Peyer's patch (tissue), 4 donors: Measurements from ENCODE around the gene JAZF1. TPM values are rescaled to one million over a fixed set of nuclear protein-coding genes. Genes with fewer than 3 reads are reported as not detected.
A peak's percentile ranks its signal among the peaks of the same experiment; 100 is the strongest.

ENCODE experiments used
- DNase-seq, 3 donors: peaks; one replicate each; pipeline ENCODE4 v3.0.0-alpha.2; 2017 to 2019
- H3K27ac ChIP-seq, 4 donors: fragments of 200-600 bp; sonication (generic); one replicate each; pipeline ENCODE4 v1.5.1; 2016 to 2019
- H3K27me3 ChIP-seq, 2 donors: fragments of 200-600 bp; sonication (generic); one replicate each; pipeline ENCODE4 v1.5.1; 2019
- H3K36me3 ChIP-seq, 3 donors: fragments of 200-600 bp; sonication (generic); one replicate each; pipeline ENCODE4 v1.5.1; 2016 to 2019
- H3K4me1 ChIP-seq, 4 donors: fragments of 200-600 bp; sonication (generic); one replicate each; pipeline ENCODE4 v1.5.1; 2016 to 2019
- H3K4me3 ChIP-seq, 4 donors: fragments of 200-600 bp; sonication (generic); 1 replicate in 3 of 4; 2 replicates in 1 of 4; pipeline ENCODE4 v1.5.1; 2016 to 2019; ENCODE audit warnings: mild to moderate bottlenecking in 1 of 4
- H3K9me3 ChIP-seq, 4 donors: fragments of 200-600 bp; sonication (generic); one replicate each; pipeline ENCODE4 v1.5.1; 2016 to 2019; ENCODE audit warnings: mild to moderate bottlenecking in 1 of 4
- CTCF ChIP-seq, 6 experiments: fragments of 450-650 bp in 4 of 6; fragments of 200-600 bp in 2 of 6; sonication (generic) in 1 of 6; IDR thresholded peaks; one replicate each; pipeline ENCODE4 v1.5.1; 2017 to 2019; ENCODE audit warnings: antibody characterized with exemption in 6 of 6, mild to moderate bottlenecking in 3 of 6, moderate library complexity in 1 of 6
- POLR2A ChIP-seq, 2 donors: fragments of 450-650 bp; IDR thresholded peaks; one replicate each; pipeline ENCODE4 v1.5.1; 2017; ENCODE audit warnings: antibody characterized with exemption in 2 of 2, mild to moderate bottlenecking in 2 of 2, moderate library complexity in 2 of 2
- total RNA-seq, 4 donors: library from RNA; depleted of rRNA; stranded (reverse); fragments of >200 nt; gene quantifications; one replicate each; pipeline ENCODE4 v1.1.0, GENCODE V29; 2016

The JAZF1 gene
- total RNA-seq, 4 donors from 2014 or later = 1.9 to 15.7 (median 2.6) TPM

DNA sequence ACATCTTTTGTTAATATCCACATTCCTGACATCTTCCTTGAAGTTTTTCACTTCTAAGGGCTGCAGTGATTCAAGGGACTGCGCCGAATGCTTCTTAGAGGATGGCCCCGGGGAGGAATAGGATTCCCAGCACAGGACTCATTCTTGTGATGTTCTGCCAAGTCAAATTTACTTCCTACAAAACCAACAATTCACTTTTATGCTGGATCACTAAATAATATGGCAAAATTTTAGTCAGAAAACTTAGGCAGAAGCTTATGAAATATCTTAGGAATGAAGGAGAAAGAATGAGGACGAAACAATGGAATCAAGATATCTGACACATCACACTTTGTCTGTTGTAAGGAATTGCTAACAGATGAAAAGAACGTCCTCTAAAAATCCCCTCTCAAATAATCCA lies 151.5 kb downstream of the JAZF1 start:
- H3K4me3 ChIP-seq = no peak overlapping the region
- no peaks in the 10 kb centered on the region for H3K27me3 ChIP-seq
- TF ChIP-seq CTCF (IDR thresholded peaks at IDR 0.05) = no peak
- no peak for TF ChIP-seq POLR2A (IDR thresholded peaks at IDR 0.05)
- no peaks in the 10 kb centered on the region for H3K4me1 ChIP-seq
- no peak overlapping the region for H3K27ac ChIP-seq
- no peaks in the 10 kb centered on the region for H3K9me3 ChIP-seq
- no peaks in the 10 kb centered on the region for H3K36me3 ChIP-seq
- no peak for DNase-seq

GRCh38 chr7:28028471-28028870 lies 152.1 kb downstream of the JAZF1 start:
- Histone ChIP-seq H3K27ac (no peak overlapping the region), H3K27me3 (no peaks in the 10 kb centered on the region), H3K4me3 (no peak overlapping the region), H3K36me3 (no peaks in the 10 kb centered on the region), H3K9me3 (no peaks in the 10 kb centered on the region), H3K4me1 (no peaks in the 10 kb centered on the region)
- TF ChIP-seq CTCF (IDR thresholded peaks at IDR 0.05) = no peak
- TF ChIP-seq POLR2A (IDR thresholded peaks at IDR 0.05) = no peak
- no peak for DNase-seq

GRCh38 chr7:28026237-28026636 lies 154.4 kb downstream of the JAZF1 start:
- no peaks in the 10 kb centered on the region for H3K4me1 ChIP-seq
- no peaks in the 10 kb centered on the region for H3K27me3 ChIP-seq
- no peaks in the 10 kb centered on the region for H3K9me3 ChIP-seq
- no peak overlapping the region for H3K4me3 ChIP-seq
- H3K36me3 ChIP-seq = no peaks in the 10 kb centered on the region
- TF ChIP-seq POLR2A (IDR thresholded peaks at IDR 0.05) (no peak), CTCF (IDR thresholded peaks at IDR 0.05) (no peak)
- H3K27ac ChIP-seq = no peak overlapping the region
- DNase-seq = no peak

GRCh38 chr7:28024786-28025334 lies 155.7 kb downstream of the JAZF1 start:
- no peaks in the 10 kb centered on the region for H3K4me1 ChIP-seq

DNA sequence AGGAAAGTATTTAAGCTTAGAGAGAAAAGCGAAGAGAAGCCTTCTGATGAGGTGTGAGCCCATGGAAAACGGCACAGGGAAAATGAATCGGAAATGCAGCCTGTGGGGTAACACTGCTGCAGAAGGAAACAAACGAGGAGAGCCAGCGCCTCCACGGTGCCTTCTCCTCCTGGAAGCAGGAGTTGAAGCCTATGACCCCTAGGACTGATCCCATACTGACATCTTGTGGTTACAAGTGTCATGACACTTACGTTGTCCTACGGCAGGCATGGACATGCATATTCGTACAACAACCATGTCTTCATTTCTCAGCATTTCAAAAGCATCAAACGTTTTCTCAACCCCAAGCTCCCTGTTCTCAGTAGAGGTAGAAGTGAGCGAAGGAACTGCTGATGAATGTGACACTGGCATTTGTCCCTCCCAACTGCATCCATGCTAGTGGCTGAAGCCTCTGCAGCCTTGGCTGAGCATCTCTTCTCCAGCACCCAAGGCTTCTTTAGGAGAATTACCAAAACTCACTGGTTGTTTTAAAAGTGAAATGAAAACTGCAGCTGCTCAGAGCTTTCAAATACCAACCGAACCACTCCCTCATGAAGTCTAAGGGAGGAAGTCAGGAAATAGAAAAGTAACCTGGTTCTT lies 160.2 kb downstream of the JAZF1 start:
- peak; percentile 47 to 94 (median 81) for TF ChIP-seq CTCF (IDR thresholded peaks at IDR 0.05)
- TF ChIP-seq POLR2A (IDR thresholded peaks at IDR 0.05) = no peak
- Histone ChIP-seq H3K4me3 (no peak overlapping the region), H3K9me3 (no peaks in the 10 kb centered on the region), H3K27ac (no peak overlapping the region), H3K4me1 (no peaks in the 10 kb centered on the region), H3K36me3 (no peaks in the 10 kb centered on the region), H3K27me3 (no peaks in the 10 kb centered on the region)
- DNase-seq = peak; percentile 19 to 69 (median 58)

More at GRCh38 chr7:28024786-28025334, 155.7 kb downstream of the JAZF1 start:
- Histone ChIP-seq H3K27me3 (no peaks in the 10 kb centered on the region), H3K27ac (no peak overlapping the region), H3K4me3 (no peak overlapping the region), H3K36me3 (no peaks in the 10 kb centered on the region), H3K9me3 (no peaks in the 10 kb centered on the region)
- DNase-seq = no peak
- TF ChIP-seq POLR2A (IDR thresholded peaks at IDR 0.05) (no peak), CTCF (IDR thresholded peaks at IDR 0.05) (no peak)
